Islet precursor cell (in vitro differentiated cells): ENCODE measurements around the gene BTG1.

ENCODE experiments used
- DNase-seq: peaks from one replicate; pipeline ENCODE4 v3.0.0-alpha.2; 2018

The BTG1 gene

DNA sequence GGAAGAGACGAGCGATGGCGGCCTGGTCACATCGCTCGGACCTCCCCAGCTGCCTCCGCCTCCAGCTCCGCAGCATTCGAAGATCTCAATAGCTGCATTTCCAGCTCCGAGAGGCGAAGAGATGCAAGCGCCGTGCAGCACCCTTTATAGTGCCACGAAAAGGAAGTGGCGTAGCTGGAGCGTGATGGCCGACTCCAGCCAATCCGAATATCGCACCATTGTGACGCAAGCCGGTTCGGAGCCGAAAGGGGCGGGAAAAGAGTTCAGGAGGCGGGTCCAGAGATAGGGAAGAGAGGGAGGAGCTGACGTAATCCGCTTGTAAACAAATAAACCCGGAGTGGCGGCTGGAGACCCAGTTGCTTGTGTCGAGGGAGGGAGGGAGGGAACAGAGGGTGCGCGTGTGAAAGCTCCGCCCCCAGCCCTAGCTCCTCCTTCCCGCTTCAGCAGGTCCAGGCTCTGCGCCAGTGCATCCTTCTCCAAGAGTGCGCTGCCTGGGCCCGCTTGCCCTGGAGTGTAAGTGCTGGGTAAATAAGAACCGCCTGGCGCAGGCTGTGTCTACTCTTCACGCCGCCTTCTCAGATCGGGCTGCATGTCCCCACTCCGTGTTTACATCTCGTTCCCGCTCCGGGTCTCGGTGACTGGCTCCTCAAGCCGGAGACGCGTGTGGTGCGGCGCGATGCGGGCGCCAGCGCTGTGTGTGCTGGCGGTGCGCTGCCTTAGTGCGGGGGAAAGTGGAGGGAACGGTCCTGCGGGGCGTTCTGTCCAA is at the start of gene BTG1:
Gene BTG1, minus strand, starts transcription at position 116 of the 766 bp plus-strand sequence. CDS start 311 bp downstream, outside the sequence.
- peak; percentile 100 for DNase-seq

- no peak for DNase-seq
Measured at GRCh38 chr12:92194561-92194960, 48.9 kb upstream of the BTG1 start.

DNA sequence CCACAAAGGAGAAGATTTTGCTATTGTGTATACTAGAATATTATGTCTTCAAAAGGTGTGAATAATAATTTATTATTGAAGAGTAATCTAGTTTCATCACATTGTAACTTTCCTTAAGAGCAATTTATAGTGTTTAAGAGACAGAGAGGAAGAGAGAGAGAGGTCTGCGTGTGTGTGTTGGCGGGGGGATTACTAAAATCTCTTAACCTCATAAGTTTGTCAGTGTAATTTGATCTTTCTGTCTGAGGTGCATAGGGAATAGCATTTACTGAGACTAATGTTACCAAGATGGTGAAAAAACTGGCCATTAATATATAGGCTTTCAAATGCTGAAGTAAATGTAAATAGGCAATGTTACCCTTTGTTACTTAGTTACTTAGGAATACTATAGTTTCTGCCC is 48.2 kb upstream of the BTG1 start:
- DNase-seq, result no peak

DNA sequence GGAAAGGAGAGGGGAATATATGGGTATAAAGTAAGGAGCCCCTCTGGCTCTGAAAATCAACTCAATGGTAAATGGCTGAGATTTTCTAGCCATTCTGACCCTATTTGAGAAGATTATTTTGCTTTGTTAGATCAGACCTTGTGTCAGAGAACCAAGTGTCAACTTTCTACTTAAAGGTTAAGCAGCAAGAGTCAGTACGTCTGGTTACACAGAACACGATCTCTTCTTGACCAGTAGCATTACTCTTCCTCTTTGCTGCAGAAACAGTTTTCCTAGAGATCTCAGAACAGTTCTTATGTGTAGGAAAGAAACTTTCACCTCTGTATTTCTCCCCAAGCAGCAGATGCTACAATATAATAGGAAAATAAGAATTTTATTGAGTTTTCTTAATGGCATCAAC is 47.4 kb upstream of the BTG1 start:
- DNase-seq, result no peak

GRCh38 chr12:92192360-92192759 is 46.7 kb upstream of the BTG1 start:
- no peak for DNase-seq

DNA sequence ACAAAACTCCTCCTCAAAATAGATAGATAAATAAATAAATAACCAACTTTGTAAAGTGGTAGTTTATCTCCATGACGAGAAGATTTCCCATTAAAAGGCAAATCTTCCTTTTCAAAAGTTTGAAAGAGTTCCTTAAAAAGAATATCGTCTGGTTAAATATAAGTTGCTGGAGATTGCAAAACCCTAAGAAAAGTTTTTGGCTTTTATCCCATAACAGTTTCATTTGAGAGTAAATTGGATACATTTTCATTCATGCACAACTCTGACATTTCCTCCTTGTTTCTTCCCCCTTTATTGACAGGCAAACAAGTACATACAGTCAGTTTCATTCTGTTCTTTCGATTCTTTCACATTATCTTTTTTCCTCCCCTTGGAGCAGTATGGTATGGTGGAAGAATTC is 45.4 kb upstream of the BTG1 start:
- no peak for DNase-seq

DNA sequence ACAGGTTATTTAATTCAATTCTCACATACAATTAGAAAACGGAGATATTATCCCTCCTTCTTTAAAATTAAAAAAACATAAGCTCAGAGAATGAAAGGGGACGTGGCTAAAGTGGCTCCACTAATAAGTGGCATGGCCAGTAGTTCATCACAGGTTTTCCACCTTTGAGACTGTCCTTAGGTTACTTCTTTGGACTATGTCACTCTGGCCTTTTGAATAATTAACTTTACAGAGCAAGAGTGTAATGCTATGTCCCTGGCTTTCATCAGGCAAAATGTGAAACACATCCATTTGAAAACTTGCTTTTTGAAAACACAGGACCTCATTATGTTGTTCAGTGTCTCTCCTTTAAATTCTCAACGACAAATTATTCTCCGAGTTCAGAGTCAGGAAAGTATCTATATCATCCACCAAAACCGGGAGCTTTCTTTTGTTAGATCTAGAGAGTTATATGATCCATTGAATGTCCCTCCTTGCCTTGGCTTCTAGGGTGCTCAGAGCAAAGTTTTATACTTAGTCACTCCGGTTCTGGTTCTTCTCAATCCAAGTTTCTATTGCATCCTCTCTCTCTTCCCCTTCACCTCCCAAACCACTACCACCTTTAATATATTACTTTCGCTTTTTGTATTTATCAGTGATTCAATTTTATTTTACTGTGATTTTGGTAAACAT is 43.0 kb upstream of the BTG1 start:
- no peak for DNase-seq

DNA sequence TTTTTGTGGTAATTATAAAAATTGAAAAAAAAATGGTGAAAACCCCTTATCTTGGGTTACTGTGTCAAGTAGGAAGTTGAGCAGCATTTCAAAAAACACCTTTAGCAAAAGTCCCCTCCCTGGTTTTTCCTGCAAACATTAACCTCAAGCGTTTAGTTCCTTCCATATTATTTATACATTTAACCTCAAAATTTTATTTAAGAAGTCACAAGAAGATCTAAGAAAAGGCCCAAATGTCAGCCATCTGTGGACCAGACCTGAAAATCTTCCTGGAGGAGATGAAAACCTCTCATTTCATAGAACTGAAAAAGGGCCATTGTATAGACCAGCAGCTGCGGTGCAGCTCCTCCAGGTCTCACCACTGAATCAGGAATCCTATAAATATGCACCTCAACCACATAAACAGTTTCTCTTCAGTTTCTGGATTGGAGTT is 40.4 kb upstream of the BTG1 start:
- DNase-seq, result no peak

- DNase-seq, result no peak
Measured at GRCh38 chr12:92185052-92185451, 39.4 kb upstream of the BTG1 start.

DNA sequence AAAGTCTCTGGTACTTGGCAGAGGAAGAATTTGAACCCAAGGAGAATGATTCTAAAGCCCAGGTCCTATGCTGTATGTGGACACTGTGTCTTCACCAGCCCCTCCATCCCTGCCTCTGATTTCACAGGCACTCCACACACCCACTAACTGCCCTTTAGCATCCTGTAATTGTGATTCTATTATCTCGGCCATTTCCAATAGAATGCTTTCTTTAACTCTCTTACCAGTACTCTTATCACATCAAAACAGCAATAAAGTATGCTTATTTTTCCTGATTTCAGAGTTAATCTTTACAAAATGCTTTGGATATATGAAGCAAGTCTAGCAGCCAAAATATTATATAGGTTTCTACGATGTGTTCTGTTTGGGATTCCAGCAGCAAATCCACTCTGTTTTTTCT is 37.9 kb upstream of the BTG1 start:
- no peak for DNase-seq

GRCh38 chr12:92178340-92178739 is 32.7 kb upstream of the BTG1 start:
- no peak for DNase-seq

- DNase-seq, result no peak
Measured at GRCh38 chr12:92176646-92177045, 31.0 kb upstream of the BTG1 start.

DNA sequence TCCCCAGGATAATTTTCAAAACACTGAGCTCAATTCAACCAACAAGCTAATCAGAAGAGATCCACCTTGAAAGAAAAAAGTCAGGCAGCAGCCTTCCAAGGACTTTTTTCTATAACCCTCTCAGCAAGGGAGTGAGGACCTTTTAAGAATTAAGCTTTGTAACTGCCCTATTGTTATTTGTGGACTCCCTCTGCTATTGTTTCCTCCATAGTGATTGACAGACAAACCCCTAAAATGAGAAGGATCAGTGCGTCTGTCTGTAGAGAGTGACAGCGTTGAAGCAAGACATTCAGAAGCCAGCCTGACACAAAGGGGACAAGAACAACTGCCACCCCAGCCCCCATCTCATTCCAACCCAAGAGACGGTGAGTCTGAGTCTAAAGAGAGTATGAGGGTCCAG is 30.3 kb upstream of the BTG1 start:
- no peak for DNase-seq

DNA sequence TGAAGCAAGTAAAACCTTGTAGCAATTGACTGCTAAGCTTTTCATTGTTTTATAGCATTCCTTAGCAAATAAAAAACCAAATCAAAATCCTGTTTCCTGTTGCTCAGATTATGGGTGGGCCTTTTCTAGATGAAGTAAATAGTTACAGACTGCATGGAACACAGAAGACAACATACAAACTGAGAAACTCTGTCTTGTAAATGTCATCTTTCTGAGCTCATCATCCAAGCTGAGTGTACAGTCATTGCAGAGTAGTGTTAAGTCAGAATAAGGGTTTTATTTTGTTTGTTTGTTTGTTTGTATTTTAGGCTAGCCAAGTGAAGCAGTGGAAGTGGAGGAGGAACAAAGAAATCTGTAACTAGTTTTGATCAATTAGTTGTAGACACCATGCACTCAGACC is 24.4 kb upstream of the BTG1 start:
- DNase-seq, result no peak

DNA sequence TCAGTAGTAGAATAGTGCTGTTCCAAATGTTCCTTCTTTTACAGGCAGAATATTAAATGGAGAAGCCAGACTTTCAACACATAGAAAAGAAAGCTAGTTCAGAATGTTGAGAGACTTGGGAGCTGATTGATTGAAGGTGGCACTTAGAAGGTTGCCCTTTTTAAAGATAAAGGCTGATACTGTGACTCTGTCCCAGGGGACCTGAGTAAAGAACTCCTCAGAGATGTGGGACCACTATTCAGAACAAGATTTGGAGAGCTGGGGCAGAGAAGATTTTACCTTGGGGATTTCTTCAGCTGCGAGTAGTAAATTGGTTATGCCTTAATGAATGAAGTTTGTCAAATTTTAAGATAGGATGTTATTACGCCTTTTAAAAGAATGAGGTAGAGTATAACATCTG is 21.4 kb upstream of the BTG1 start:
- DNase-seq, result no peak

GRCh38 chr12:92164712-92165111 is 19.1 kb upstream of the BTG1 start:
- no peak for DNase-seq

- DNase-seq, result no peak
Measured at GRCh38 chr12:92162079-92162478, 16.4 kb upstream of the BTG1 start.

DNA sequence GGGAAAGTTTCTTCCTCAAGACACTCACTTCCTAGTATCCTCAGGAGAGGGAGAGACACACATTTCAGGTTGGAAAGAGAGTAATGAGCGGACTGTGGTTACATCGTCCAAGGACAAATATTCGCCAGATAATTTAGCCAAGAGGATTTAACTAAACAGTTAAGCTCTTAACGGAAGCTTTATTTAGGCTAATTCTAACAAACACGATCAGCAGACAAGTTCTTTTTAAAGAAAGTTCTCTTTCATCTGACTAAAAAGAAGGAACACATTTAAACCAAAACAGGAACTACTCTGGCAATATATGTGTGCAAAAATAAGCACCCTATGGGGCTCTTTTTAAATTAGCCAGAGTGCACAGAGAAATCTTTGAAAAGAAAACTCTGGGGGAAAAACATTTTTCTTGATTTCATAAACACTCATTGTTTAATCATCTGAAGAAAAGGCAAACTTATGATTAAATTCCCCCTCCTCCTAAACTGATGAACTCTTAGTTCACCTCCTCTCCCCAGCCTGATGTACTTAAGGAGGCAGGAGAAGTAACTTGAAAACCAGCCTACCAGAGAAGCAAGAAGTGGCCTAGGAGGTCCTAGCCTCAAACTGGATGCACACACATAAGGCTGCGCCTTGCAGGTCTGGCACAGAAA is 13.3 kb upstream of the BTG1 start:
- DNase-seq, result no peak

DNA sequence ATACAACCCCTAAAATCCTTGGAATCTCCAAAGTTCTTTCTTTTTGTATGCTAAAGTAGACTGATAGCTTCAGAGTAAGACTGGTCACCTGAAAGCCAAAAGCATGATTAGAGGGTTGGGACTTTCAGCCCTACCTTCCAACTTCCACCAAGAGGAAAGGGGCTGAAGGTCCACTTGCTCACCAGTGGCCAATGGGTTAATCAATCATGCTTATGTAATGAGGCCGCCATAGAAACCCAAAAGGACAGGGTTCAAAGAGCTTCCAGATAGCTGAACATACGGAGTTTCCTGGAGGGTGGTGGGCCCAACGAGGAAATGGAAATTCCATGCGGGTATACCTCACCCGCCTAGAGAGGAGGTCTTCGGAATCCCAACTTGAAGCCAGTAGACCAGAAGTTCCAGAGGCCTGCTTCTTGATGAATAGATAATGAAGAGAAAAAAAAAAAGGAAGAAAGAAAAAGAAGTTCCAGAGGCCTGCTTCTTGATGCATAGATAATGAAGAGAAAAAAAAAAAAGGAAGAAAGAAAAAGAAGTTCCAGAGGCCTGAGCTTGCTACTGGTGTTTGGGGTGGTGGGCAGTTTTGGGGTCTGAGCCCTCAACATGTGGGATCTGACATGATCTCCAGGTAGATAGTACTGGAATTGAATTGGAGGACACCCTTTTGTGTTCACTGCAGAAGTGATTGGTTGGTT is 11.2 kb upstream of the BTG1 start:
- DNase-seq, result no peak

- DNase-seq, result no peak
Measured at GRCh38 chr12:92156139-92156538, 10.5 kb upstream of the BTG1 start.

DNA sequence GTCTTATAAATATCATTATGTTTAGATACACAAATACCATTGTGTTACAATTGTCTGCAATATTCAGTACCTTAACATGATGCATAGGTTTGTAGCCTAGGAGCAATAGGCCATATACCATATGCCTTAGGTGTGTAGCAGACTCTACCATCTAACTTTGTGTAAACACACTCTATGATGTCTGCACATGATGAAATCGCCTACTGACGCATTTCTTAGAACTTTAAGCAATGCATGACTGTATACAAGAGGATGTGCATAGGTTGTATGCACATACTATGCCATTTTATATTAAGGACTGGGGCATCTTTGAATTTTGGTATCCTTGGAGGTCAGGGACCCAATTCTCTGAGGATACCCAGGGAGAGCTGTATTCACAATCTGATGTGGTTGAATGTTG is 10.1 kb upstream of the BTG1 start:
- DNase-seq, result no peak

- no peak for DNase-seq
Measured at GRCh38 chr12:92151916-92152315, 6.3 kb upstream of the BTG1 start.

GRCh38 chr12:92149563-92149962 is 3.9 kb upstream of the BTG1 start:
- no peak for DNase-seq

DNA sequence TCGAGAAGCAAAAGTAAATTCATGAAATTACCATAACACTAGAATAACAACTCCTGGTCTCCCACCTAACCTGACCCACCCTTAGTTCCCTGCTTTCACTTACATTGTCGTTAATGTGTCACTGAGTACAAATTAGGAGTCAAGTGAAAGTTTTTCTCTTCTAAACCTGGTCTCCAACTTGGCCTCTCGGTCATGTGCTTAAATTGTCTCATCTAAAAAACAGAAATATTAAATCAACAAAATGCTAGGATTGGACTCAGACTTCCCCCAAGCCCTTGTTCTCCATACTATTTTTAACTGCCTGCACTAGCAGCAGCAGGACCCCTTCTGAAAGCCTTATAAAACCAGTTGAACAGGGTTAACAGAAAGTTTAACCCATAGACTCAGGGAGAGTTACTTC is 1.8 kb upstream of the BTG1 start:
- DNase-seq, result no peak
